ENCODE data around the gene PLXNA4.

DNA sequence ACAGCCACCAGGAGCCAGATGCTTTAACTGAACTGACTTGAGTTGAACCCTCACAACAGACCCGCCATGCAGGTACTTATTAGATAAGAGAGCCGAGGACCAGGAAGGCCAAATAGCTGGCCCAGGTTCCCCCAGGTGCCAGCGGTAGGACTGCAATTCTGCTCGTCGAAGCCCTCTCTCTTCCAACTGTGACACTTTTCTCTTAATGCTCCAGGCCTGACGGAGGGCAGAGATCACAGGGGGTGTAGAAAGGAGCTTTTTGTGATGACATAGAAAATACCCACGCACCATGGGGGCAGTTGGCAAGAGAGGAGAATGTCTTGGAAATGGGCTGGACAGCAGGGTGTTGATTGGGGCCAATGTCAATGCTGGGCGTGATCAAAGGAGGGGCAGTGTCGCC, 208.5 kb downstream of the PLXNA4 start:
- TF ChIP-seq LEF1 (IDR thresholded peaks at IDR 0.05; ENCODE audit: borderline replicate concordance) = no peak
- no peak for TF ChIP-seq NFRKB (IDR thresholded peaks at IDR 0.05)
- no peak for TF ChIP-seq FOXK2 (IDR thresholded peaks at IDR 0.05)
- TF ChIP-seq SP1 (IDR thresholded peaks at IDR 0.05) = no peak
- TF ChIP-seq ELF4 (IDR thresholded peaks at IDR 0.05) = no peak
- no peak for TF ChIP-seq ZNF384 (IDR thresholded peaks at IDR 0.05)
- no peak for TF ChIP-seq HDGF (IDR thresholded peaks at IDR 0.05; ENCODE audit: borderline replicate concordance)
- TF ChIP-seq BHLHE40 (IDR thresholded peaks at IDR 0.05; ENCODE audit: borderline replicate concordance) = no peak
- TF ChIP-seq SUZ12 (IDR thresholded peaks at IDR 0.05) = no peak
- TF ChIP-seq PKNOX1 (IDR thresholded peaks at IDR 0.05) = no peak
- no peak for TF ChIP-seq TARDBP (IDR thresholded peaks at IDR 0.05)
- TF ChIP-seq ARNT (IDR thresholded peaks at IDR 0.05) = no peak
- TF ChIP-seq CTBP1 (IDR thresholded peaks at IDR 0.05; ENCODE audit: borderline replicate concordance) = no peak
- TF ChIP-seq FOXM1 (IDR thresholded peaks at IDR 0.05; ENCODE audit: borderline replicate concordance) = no peak
